ENCODE results near the gene WSB1.

DNA sequence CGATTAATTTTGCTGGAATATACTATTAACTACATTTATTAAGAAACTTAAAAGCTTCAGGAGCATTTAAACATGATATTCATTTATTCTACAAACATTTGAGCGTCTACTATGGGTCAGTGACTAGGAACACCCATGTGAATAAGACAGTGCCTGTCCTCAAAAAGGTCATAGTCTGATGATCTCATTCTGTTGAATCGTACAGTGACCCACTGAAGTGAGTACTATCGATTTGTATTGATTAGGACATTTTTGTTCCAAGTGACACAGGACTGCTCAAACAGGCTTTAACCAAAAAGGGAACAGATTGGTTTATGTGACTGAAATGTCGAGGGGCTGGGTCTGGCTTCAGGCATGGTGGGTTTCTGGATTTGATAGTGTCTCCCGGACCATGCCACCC lies 68.6 kb downstream of the WSB1 start:
- TF ChIP-seq, protein P1, sequence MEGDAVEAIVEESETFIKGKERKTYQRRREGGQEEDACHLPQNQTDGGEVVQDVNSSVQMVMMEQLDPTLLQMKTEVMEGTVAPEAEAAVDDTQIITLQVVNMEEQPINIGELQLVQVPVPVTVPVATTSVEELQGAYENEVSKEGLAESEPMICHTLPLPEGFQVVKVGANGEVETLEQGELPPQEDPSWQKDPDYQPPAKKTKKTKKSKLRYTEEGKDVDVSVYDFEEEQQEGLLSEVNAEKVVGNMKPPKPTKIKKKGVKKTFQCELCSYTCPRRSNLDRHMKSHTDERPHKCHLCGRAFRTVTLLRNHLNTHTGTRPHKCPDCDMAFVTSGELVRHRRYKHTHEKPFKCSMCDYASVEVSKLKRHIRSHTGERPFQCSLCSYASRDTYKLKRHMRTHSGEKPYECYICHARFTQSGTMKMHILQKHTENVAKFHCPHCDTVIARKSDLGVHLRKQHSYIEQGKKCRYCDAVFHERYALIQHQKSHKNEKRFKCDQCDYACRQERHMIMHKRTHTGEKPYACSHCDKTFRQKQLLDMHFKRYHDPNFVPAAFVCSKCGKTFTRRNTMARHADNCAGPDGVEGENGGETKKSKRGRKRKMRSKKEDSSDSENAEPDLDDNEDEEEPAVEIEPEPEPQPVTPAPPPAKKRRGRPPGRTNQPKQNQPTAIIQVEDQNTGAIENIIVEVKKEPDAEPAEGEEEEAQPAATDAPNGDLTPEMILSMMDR (IDR thresholded peaks at IDR 0.05; ENCODE audit: low read length) = no peak
- no peak for TF ChIP-seq EZH2 (IDR thresholded peaks at IDR 0.05; ENCODE audit: borderline replicate concordance, low read length)
